Measurements from ENCODE around the gene AGPAT4.

The AGPAT4 gene

DNA sequence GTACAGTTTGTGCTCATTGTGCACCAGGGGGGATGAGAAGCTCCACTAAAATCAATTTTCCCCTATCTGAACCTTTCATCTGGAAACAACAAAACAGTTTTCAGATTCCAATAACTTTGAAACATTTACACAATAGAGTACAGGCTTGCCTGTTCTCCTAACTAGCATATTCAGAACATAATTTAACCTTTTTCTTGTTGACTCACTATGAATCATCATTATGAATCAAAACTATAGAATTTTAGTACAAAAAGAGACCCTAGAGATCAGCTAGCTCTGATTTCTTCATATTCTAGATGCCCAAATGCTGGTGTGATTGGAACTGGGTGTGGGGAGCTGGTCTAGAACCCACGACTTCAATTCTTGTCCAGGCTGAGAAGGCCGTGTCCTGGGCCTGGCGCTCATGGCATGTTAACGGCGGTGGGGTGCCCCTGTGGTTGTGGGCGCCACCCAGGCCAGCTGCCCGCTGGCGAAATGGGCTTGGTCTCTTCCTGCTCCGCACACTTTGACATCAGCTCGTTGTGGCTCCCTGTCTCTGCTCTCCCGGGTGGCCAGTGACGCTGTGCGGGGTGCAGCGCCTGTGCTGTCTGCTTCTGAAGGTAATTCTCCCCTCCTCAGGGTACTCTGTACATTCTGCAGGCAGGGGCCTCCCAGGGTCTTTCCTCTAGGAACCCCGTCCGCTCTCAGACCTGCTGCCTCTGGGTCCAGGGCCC, 29.9 kb upstream of the AGPAT4 start:
- H3K27ac ChIP-seq (ENCODE audit: low read length) = no peak overlapping the region

DNA sequence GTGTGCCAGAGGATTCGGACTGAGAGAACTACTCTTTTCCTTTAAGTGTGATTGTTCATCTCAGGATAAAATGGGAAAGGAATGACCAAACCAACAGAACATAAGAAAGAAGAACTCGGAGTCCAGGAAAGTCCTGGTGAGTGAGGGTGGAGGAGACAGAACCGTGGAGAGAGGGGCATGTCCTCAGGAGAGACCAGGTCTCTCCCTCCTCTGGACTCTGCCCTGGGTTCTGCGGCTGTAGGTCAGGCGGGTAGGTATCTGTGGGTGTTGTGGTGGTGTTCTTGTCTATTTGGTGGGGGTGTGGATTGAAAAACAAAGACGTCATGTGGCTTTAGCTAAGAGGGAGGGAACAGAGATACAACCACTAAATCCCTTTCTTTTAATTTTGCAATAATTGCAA, 29.1 kb upstream of the AGPAT4 start:
- peaks cover 2% of the 10 kb centered on the region for H3K9me3 ChIP-seq (ENCODE audit: insufficient read depth, low read depth, low read length)
- no peak overlapping the region for H3K27ac ChIP-seq (ENCODE audit: low read length)
- H3K9ac ChIP-seq (ENCODE audit: low read depth, low read length) = no peak overlapping the region
- H3K4me1 ChIP-seq (ENCODE audit: insufficient read depth, low read length) = peaks cover 5% of the 10 kb centered on the region; the same call in 1 of the 2 replicates
- no peaks in the 10 kb centered on the region for H3K36me3 ChIP-seq (ENCODE audit: insufficient read depth, low read depth, low read length)
- no peak overlapping the region for H3K4me3 ChIP-seq (ENCODE audit: low read length)
- H3K27me3 ChIP-seq (ENCODE audit: insufficient read depth, low read length) = no peaks in the 10 kb centered on the region

More for the DNA sequence above, 29.9 kb upstream of the AGPAT4 start:
- peaks cover 5% of the 10 kb centered on the region; the same call in 1 of the 2 replicates for H3K4me1 ChIP-seq (ENCODE audit: insufficient read depth, low read length)
- no peaks in the 10 kb centered on the region for H3K36me3 ChIP-seq (ENCODE audit: insufficient read depth, low read depth, low read length)
- H3K27me3 ChIP-seq (ENCODE audit: insufficient read depth, low read length) = no peaks in the 10 kb centered on the region
- no peaks in the 10 kb centered on the region; the same call in 1 of the 2 replicates for H3K9me3 ChIP-seq (ENCODE audit: insufficient read depth, low read depth, low read length)
- H3K4me3 ChIP-seq (ENCODE audit: low read length) = no peak overlapping the region
- no peak overlapping the region for H3K9ac ChIP-seq (ENCODE audit: low read depth, low read length)

DNA sequence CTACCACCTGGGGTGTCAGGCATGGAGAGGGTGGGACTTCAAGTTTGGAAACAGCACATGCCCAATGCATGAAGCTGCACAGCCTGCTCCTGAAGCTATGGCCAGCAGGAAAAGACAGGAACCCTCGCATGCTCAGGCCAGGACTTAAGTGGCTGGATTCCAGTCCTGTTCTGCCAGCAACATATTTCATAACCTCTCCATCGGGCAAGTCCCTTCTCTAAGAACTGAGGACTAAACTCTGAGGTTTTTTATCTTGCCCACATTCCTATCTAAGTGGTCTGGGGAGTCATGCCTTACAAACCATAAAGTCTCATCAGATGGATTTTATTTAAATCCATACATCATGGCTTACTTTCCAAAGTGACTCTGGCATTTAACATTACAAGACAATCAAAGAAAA, 27.5 kb upstream of the AGPAT4 start:
- no peaks in the 10 kb centered on the region for H3K36me3 ChIP-seq (ENCODE audit: insufficient read depth, low read depth, low read length)
- peaks cover 5% of the 10 kb centered on the region; the same call in 1 of the 2 replicates for H3K4me1 ChIP-seq (ENCODE audit: insufficient read depth, low read length)
- H3K9me3 ChIP-seq (ENCODE audit: insufficient read depth, low read depth, low read length) = peaks cover 18% of the 10 kb centered on the region
- no peaks in the 10 kb centered on the region for H3K27me3 ChIP-seq (ENCODE audit: insufficient read depth, low read length)
- no peak overlapping the region for H3K4me3 ChIP-seq (ENCODE audit: low read length)
- H3K27ac ChIP-seq (ENCODE audit: low read length) = no peak overlapping the region
- no peak overlapping the region for H3K9ac ChIP-seq (ENCODE audit: low read depth, low read length)

DNA sequence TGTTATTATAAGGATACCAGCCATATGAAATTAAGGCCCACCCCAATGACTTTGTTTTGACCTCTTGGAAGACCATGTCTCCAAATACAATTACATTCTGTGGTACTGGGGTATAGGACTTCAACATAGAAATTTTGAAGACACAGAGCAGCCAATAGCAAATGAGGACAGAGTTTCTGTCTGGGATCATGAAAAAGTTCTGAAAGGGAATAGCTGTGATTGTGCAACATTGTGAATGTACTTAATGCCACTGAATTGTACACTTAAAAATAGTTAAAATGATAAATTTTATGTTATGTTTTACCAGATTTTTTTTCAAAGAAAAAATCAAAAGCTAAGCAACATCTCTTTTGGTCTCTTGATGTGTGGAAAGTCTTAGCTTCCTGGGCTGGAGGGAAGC, 27.0 kb upstream of the AGPAT4 start:
- no peaks in the 10 kb centered on the region for H3K36me3 ChIP-seq (ENCODE audit: insufficient read depth, low read depth, low read length)
- no peak overlapping the region for H3K27ac ChIP-seq (ENCODE audit: low read length)

DNA sequence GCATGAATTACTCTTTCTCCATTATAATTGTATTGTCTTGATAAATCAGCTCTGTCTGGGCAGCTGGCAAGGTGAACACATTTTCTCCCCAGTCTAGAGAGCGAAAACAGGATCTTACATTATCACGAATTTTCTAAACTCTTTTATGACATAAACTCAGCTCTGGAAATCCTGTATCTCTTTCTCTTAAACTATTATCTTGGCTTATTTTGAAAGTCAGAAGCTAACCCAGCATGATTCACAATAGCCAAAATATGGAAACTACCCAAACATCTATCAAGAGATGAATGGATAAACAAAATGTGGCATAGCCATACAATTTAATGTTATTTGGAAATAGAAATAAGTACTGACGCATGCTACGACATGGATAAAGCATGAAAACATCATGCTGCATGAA, 25.9 kb upstream of the AGPAT4 start:
- Histone ChIP-seq H3K36me3 (ENCODE audit: insufficient read depth, low read depth, low read length) (peaks cover 5% of the 10 kb centered on the region; the same call in 1 of the 2 replicates), H3K4me1 (ENCODE audit: insufficient read depth, low read length) (peaks cover 5% of the 10 kb centered on the region; the same call in 1 of the 2 replicates), H3K27me3 (ENCODE audit: insufficient read depth, low read length) (no peaks in the 10 kb centered on the region), H3K9ac (ENCODE audit: low read depth, low read length) (no peak overlapping the region), H3K4me3 (ENCODE audit: low read length) (no peak overlapping the region), H3K27ac (ENCODE audit: low read length) (no peak overlapping the region), H3K9me3 (ENCODE audit: insufficient read depth, low read depth, low read length) (peaks cover 34% of the 10 kb centered on the region)

More for the DNA sequence above, 27.0 kb upstream of the AGPAT4 start:
- peaks cover 5% of the 10 kb centered on the region; the same call in 1 of the 2 replicates for H3K4me1 ChIP-seq (ENCODE audit: insufficient read depth, low read length)
- H3K9me3 ChIP-seq (ENCODE audit: insufficient read depth, low read depth, low read length) = peaks cover 23% of the 10 kb centered on the region
- H3K9ac ChIP-seq (ENCODE audit: low read depth, low read length) = no peak overlapping the region
- H3K27me3 ChIP-seq (ENCODE audit: insufficient read depth, low read length) = no peaks in the 10 kb centered on the region
- H3K4me3 ChIP-seq (ENCODE audit: low read length) = no peak overlapping the region

DNA sequence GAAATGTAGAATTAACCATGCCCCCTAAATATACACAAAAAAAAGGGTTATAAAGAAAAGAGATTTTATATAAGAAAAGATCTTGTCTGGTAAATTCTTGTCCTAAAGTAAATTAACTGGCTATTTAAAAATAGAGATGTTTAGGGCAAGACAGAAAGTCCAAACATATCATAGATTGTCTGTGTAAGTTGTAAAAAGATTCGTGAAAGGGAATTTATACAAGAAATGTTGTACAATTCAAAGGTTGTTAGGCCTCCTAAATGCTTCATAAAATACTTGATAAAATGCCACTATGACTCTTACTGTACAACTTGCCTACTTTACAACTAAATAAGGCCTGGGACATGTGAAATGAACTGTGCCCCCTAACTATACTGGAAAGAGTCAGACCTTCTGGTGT, 21.9 kb upstream of the AGPAT4 start:
- Histone ChIP-seq H3K27me3 (ENCODE audit: insufficient read depth, low read length) (no peaks in the 10 kb centered on the region), H3K4me1 (ENCODE audit: insufficient read depth, low read length) (peaks cover 26% of the 10 kb centered on the region), H3K36me3 (ENCODE audit: insufficient read depth, low read depth, low read length) (peaks cover 5% of the 10 kb centered on the region; the same call in 1 of the 2 replicates), H3K4me3 (ENCODE audit: low read length) (no peak overlapping the region), H3K9me3 (ENCODE audit: insufficient read depth, low read depth, low read length) (peaks cover 37% of the 10 kb centered on the region), H3K9ac (ENCODE audit: low read depth, low read length) (no peak overlapping the region), H3K27ac (ENCODE audit: low read length) (no peak overlapping the region)

DNA sequence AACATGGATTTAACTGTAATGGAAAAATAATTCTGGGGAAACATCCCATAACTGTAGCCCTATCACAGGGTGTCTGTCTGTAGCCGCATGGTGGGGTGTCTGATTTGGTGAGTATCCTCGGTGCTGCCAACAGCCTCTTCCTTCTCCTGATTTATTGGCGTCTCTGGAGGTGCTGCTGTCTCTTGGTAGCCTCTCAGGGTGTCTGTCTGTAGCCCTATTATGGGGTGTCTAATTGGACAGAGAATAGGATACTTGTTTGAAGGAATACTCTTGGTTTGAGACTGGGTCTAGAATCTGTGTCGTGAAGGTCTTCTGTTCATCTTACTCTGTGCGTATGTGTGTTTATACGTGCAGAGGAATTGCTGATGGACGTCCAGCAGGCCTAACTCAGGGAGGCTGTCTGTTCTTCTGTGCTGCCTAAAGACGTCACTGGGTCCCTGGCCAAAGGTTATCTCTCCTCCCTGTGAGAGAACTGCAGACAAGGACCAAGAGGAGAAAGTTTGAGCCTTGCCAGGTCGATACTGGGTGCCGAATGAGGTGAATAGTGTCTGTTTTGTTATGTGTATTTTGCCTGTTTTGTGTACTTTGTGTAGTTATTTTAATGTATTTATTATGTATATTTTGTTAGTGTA, 18.9 kb upstream of the AGPAT4 start:
- Histone ChIP-seq H3K9ac (ENCODE audit: low read depth, low read length) (no peak overlapping the region), H3K9me3 (ENCODE audit: insufficient read depth, low read depth, low read length) (peaks cover 33% of the 10 kb centered on the region), H3K4me3 (ENCODE audit: low read length) (peak overlapping the region; percentile 40), H3K36me3 (ENCODE audit: insufficient read depth, low read depth, low read length) (peaks cover 5% of the 10 kb centered on the region; the same call in 1 of the 2 replicates), H3K4me1 (ENCODE audit: insufficient read depth, low read length) (peaks cover 21% of the 10 kb centered on the region), H3K27ac (ENCODE audit: low read length) (no peak overlapping the region), H3K27me3 (ENCODE audit: insufficient read depth, low read length) (no peaks in the 10 kb centered on the region)

DNA sequence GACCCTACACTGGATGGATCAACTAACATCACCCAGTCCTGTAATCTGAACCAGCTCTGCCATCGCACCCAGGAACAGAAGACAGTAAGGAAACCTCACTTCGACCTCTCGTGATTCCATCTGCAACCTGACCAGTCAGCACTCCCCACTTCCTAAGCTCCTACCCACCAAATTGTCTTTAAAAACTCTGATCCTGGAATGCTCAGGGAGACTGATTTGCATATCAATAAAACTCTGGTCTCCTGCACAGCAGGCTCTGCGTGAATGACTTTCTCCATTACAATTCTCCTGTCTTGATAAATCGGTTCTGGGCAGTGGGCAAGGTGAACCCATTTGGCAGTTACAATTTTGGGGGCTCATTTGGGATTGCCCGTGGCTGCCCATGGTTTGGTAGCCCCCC, 18.3 kb upstream of the AGPAT4 start:
- Histone ChIP-seq H3K27ac (ENCODE audit: low read length) (no peak overlapping the region), H3K4me1 (ENCODE audit: insufficient read depth, low read length) (peaks cover 21% of the 10 kb centered on the region), H3K27me3 (ENCODE audit: insufficient read depth, low read length) (no peaks in the 10 kb centered on the region), H3K9ac (ENCODE audit: low read depth, low read length) (no peak overlapping the region), H3K36me3 (ENCODE audit: insufficient read depth, low read depth, low read length) (peaks cover 5% of the 10 kb centered on the region; the same call in 1 of the 2 replicates), H3K9me3 (ENCODE audit: insufficient read depth, low read depth, low read length) (peaks cover 27% of the 10 kb centered on the region), H3K4me3 (ENCODE audit: low read length) (peak overlapping the region; percentile 40)

DNA sequence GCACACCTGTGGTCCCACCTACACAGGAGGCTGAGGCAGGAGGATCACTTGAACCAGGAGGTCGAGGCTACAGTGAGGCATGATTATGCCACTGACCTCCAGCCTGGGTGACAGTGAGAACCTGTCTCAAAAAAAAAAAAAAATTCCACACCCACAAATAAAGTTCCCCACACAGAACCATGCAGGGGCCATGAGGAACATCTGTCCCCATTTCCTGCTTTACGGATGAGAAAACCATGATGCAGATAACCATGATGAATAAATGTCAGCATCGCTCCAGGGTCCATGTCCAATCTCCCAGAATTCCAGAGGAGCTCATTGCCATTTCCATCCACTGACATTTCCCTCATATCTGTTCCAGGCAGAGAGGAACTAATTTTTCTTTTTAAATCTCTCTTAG, 16.9 kb upstream of the AGPAT4 start:
- H3K4me1 ChIP-seq (ENCODE audit: insufficient read depth, low read length) = peaks cover 21% of the 10 kb centered on the region
- no peak overlapping the region for H3K9ac ChIP-seq (ENCODE audit: low read depth, low read length)
- no peaks in the 10 kb centered on the region for H3K27me3 ChIP-seq (ENCODE audit: insufficient read depth, low read length)
- peaks cover 5% of the 10 kb centered on the region; the same call in 1 of the 2 replicates for H3K36me3 ChIP-seq (ENCODE audit: insufficient read depth, low read depth, low read length)
- peaks cover 13% of the 10 kb centered on the region for H3K9me3 ChIP-seq (ENCODE audit: insufficient read depth, low read depth, low read length)
- H3K27ac ChIP-seq (ENCODE audit: low read length) = no peak overlapping the region
- H3K4me3 ChIP-seq (ENCODE audit: low read length) = no peak overlapping the region

DNA sequence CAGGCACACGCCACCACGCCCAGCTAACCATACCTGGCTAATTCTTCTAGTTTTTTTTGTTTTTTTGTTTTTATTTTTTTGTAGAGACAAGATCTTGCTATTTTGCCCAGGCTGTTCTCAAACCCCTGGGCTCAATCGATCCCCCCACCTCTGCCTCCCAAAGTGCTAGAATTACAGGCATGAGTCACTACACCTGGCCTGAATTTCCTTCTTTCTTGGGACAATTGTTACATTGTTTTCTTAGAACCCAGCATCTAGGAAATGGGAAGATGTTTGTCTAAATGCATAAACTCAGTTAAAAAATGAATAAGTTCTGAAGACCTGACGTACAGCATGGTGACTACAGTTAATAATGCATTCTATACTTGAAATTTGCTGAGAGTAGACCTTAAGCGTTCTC, 10.8 kb upstream of the AGPAT4 start:
- Histone ChIP-seq H3K4me1 (ENCODE audit: insufficient read depth, low read length) (no peaks in the 10 kb centered on the region; the same call in 1 of the 2 replicates), H3K4me3 (ENCODE audit: low read length) (no peak overlapping the region), H3K9ac (ENCODE audit: low read depth, low read length) (no peak overlapping the region), H3K27ac (ENCODE audit: low read length) (no peak overlapping the region), H3K27me3 (ENCODE audit: insufficient read depth, low read length) (no peaks in the 10 kb centered on the region), H3K9me3 (ENCODE audit: insufficient read depth, low read depth, low read length) (no peaks in the 10 kb centered on the region), H3K36me3 (ENCODE audit: insufficient read depth, low read depth, low read length) (no peaks in the 10 kb centered on the region)

DNA sequence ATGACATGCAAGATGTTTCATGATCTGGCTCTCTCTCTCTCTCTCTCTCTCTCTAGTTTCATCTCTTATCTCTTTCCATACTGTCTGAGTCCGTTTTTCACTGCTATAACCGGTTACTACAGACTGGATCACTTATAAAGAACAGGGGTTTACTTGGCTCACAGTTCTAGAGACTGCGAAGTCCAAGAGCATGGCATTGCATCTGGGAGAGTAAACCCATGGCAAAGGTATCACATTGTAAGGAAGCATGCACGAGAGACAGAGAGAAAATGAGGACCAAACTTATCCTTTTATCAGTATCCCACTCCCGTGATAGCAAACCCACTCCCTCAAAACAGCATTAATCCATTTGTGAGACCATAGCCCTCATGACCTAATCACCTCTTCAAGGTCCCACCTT, 7.2 kb upstream of the AGPAT4 start:
- Histone ChIP-seq H3K27ac (ENCODE audit: low read length) (no peak overlapping the region), H3K4me3 (ENCODE audit: low read length) (no peak overlapping the region), H3K9ac (ENCODE audit: low read depth, low read length) (no peak overlapping the region), H3K27me3 (ENCODE audit: insufficient read depth, low read length) (no peaks in the 10 kb centered on the region), H3K9me3 (ENCODE audit: insufficient read depth, low read depth, low read length) (no peaks in the 10 kb centered on the region), H3K4me1 (ENCODE audit: insufficient read depth, low read length) (no peaks in the 10 kb centered on the region), H3K36me3 (ENCODE audit: insufficient read depth, low read depth, low read length) (no peaks in the 10 kb centered on the region)

Data from iPS-20b (cell line).